K562 (cell line): ENCODE measurements around the gene CRY2. TPM values are rescaled to one million over a fixed set of nuclear protein-coding genes. Genes with fewer than 3 reads are reported as not detected.

Experiments
- ATAC-seq: fragments of 200-7000 bp; cut with Tn5 transposase; 3 replicates; pipeline ENCODE4 v1.9.1; 2020; ENCODE audit warnings: moderate library complexity
- BruUV-seq: library from RNA; stranded (reverse); fragments of 400-500 nt; replicated peaks from 2 replicates; lab custom pipeline; 2021; lab: Mats Ljungman, UMichigan
- CTCF ChIA-PET: fragments of 300-600 bp; formaldehyde crosslinking; extraction: SDS; loops from one replicate; lab custom pipeline; 2021; ENCODE audit warnings: low intra/inter-chr PET ratio; lab: Yijun Ruan, JAX
- POLR2A ChIA-PET: fragments of 300-600, 350-650 bp; sonication (Branson Sonifier 250); formaldehyde crosslinking; extraction: SDS; loops from one replicate; lab custom pipeline; 2021; ENCODE audit warnings: antibody characterized with exemption, inconsistent platforms; lab: Yijun Ruan, JAX
- DNase-seq, 4 experiments: peaks; one replicate each; pipeline versions ENCODE4 v3.0.0 to v3.0.0-alpha.2; 2011 to 2018; ENCODE audit warnings: low spot score in 3 of 4, mixed read lengths in 3 of 4; ENCODE audit errors: extremely low read depth in 1 of 4
- FAIRE-seq: peaks from 2 replicates; lab custom pipeline; 2011; peaks lifted over from hg19 to GRCh38; lab: Jason Lieb, UNC
- H2AFZ ChIP-seq: 2 replicates; pipeline ENCODE4 v1.6.0; 2011; ENCODE audit warnings: low read depth, low read length, control low read depth, inconsistent platforms
- H3K27ac ChIP-seq: fragments of 200-600 bp; 3 replicates; pipeline ENCODE4 v1.8.0; 2011; ENCODE audit warnings: low read depth, mild to moderate bottlenecking, control low read depth, inconsistent platforms, low read length, moderate library complexity, mixed read lengths; ENCODE audit errors: extremely low read depth
- H3K27me3 ChIP-seq, 2 experiments: fragments of 300-600 bp in 1 of 2; 2 replicates in 1 of 2; 3 replicates in 1 of 2; pipeline versions ENCODE4 v1.6.0 to v1.8.0; 2011; ENCODE audit warnings: inconsistent platforms in 2 of 2, low read length in 2 of 2, mild to moderate bottlenecking in 1 of 2, mixed read lengths in 1 of 2, moderate library complexity in 1 of 2; ENCODE audit not compliant: control insufficient read depth in 2 of 2, insufficient read depth in 2 of 2
- H3K36me3 ChIP-seq: fragments of 300-600 bp; 3 replicates; pipeline ENCODE4 v1.8.0; 2011; ENCODE audit warnings: mild to moderate bottlenecking, low read length, inconsistent platforms; ENCODE audit not compliant: control insufficient read depth, insufficient read depth
- H3K4me1 ChIP-seq, 2 experiments: fragments of 200-600 bp in 1 of 2; replicated peaks in 1 of 2; 2 replicates in 1 of 2; 3 replicates in 1 of 2; pipeline versions ENCODE4 v1.5.1 to v1.8.0; 2011; ENCODE audit warnings: inconsistent platforms in 2 of 2, low read length in 2 of 2, mild to moderate bottlenecking in 1 of 2, mixed read lengths in 1 of 2, moderate library complexity in 1 of 2; ENCODE audit not compliant: control insufficient read depth in 2 of 2, insufficient read depth in 2 of 2
- H3K4me2 ChIP-seq: 2 replicates; pipeline ENCODE4 v1.6.1; 2011; ENCODE audit warnings: low read length, control low read depth, inconsistent platforms, mixed read lengths; ENCODE audit not compliant: insufficient read depth
- H3K4me3 ChIP-seq: fragments of 200-600 bp; sonication (generic), shearing (Covaris generic); 2 replicates; pipeline ENCODE4 v1.5.1; 2016; ENCODE audit warnings: control low read depth, inconsistent platforms
- H3K79me2 ChIP-seq: fragments of 200-600 bp; 3 replicates; pipeline ENCODE4 v1.8.0; 2011; ENCODE audit warnings: low read length, inconsistent platforms; ENCODE audit not compliant: control insufficient read depth, insufficient read depth
- H3K9ac ChIP-seq, 2 experiments: 2 replicates each; pipeline versions ENCODE4 v1.6.0 to v1.6.1; 2011; ENCODE audit warnings: low read depth in 2 of 2, low read length in 2 of 2, control low read depth in 1 of 2, inconsistent platforms in 1 of 2, mild to moderate bottlenecking in 1 of 2, mixed read lengths in 1 of 2; ENCODE audit not compliant: insufficient read depth in 1 of 2
- H3K9me1 ChIP-seq: one replicate; pipeline ENCODE4 v1.6.0; 2011; ENCODE audit warnings: inconsistent platforms, mild to moderate bottlenecking, low read length, moderate library complexity; ENCODE audit not compliant: control insufficient read depth, insufficient read depth
- H3K9me3 ChIP-seq: replicated peaks from 2 replicates; pipeline ENCODE4 v1.5.1; 2011; ENCODE audit warnings: low read depth, low read length, inconsistent platforms; ENCODE audit not compliant: control insufficient read depth, insufficient read depth
- H4K20me1 ChIP-seq: replicated peaks from 2 replicates; pipeline ENCODE4 v1.6.1; 2011; ENCODE audit warnings: low read length, inconsistent platforms, mixed read lengths; ENCODE audit not compliant: control insufficient read depth, insufficient read depth
- ARID1B ChIP-seq: fragments of 450-650 bp; IDR thresholded peaks from 2 replicates; pipeline ENCODE4 v1.6.1; 2016; ENCODE audit warnings: antibody characterized with exemption, mild to moderate bottlenecking, inconsistent platforms
- BCLAF1 ChIP-seq, 2 experiments: fragments of 450-650 bp in 1 of 2; IDR thresholded peaks; 2 replicates each; pipeline ENCODE4 v1.6.1; 2011 to 2017; ENCODE audit warnings: low read depth in 2 of 2, antibody characterized with exemption in 1 of 2, borderline replicate concordance in 1 of 2, low read length in 1 of 2, mild to moderate bottlenecking in 1 of 2, mixed read lengths in 1 of 2; ENCODE audit not compliant: control insufficient read depth in 1 of 2
- BRF2 ChIP-seq: IDR thresholded peaks from 3 replicates; pipeline ENCODE4 v1.6.1; 2011; ENCODE audit warnings: borderline replicate concordance, mild to moderate bottlenecking; ENCODE audit not compliant: insufficient read length, insufficient read depth
- E2F5 ChIP-seq: sonication (generic); formaldehyde crosslinking; IDR thresholded peaks from 2 replicates; pipeline ENCODE4 v1.8.0; 2022; ENCODE audit warnings: mild to moderate bottlenecking, missing genetic modification reagents
- FOXJ3 ChIP-seq: sonication (generic); formaldehyde crosslinking; IDR thresholded peaks from 2 replicates; pipeline ENCODE4 v1.4.0; 2020; ENCODE audit warnings: mild to moderate bottlenecking, missing genetic modification reagents
- ID3 ChIP-seq, 2 experiments: fragments of 250-450 bp in 1 of 2; fragments of 450-650 bp in 1 of 2; sonication (Bioruptor Pico) in 1 of 2; IDR thresholded peaks; 2 replicates each; pipeline versions ENCODE4 v1.6.1 to v1.8.0; 2016 to 2021; ENCODE audit warnings: mild to moderate bottlenecking in 2 of 2, moderate library complexity in 2 of 2, missing compliant biosample characterization in 1 of 2, missing genetic modification characterization in 1 of 2
- KAT2B ChIP-seq: IDR thresholded peaks from one replicate; pipeline ENCODE4 v1.6.1; 2012; ENCODE audit warnings: low read depth, mild to moderate bottlenecking, control low read depth, inconsistent platforms, low read length, moderate library complexity
- MYC ChIP-seq, 2 experiments: fragments of 250-450 bp in 1 of 2; sonication (Bioruptor Pico) in 1 of 2; IDR thresholded peaks; 2 replicates each; pipeline versions ENCODE4 v1.5.1 to v1.6.1; 2012 to 2021; ENCODE audit warnings: low read depth in 2 of 2, borderline replicate concordance in 1 of 2, improper control_type of control experiment in 1 of 2, low read length in 1 of 2, mild to moderate bottlenecking in 1 of 2, moderate library complexity in 1 of 2
- RB1 ChIP-seq: fragments of 450-650 bp; IDR thresholded peaks from 2 replicates; pipeline ENCODE4 v1.6.1; 2017; ENCODE audit warnings: low read depth, mild to moderate bottlenecking
- TBP ChIP-seq: optimal IDR thresholded peaks from 2 replicates; pipeline ENCODE3; 2011; ENCODE audit warnings: low read depth, low read length, improper control_type of control experiment
- XRCC5 ChIP-seq: fragments of 200-400 bp; formaldehyde crosslinking; IDR thresholded peaks from 2 replicates; pipeline ENCODE4 v1.6.1; 2017; ENCODE audit warnings: low read depth, mild to moderate bottlenecking, low read length
- ZNF282 ChIP-seq: sonication (generic); formaldehyde crosslinking; IDR thresholded peaks from 2 replicates; pipeline ENCODE4 v1.8.1; 2023; ENCODE audit warnings: missing genetic modification reagents
- ZNF511 ChIP-seq: sonication (generic); formaldehyde crosslinking; IDR thresholded peaks from 2 replicates; pipeline ENCODE4 v1.8.0; 2022; ENCODE audit warnings: mild to moderate bottlenecking, missing genetic modification reagents
- WGBS: fragments of 100-300 bp; shearing (Covaris generic); methylation state at CpG from one replicate; pipeline ENCODE4 v1.1.6; 2016; ENCODE audit warnings: low coverage, mixed read lengths; ENCODE audit not compliant: insufficient coverage; ENCODE audit errors: missing lambda C conversion rate; 5-methylcytosine and 5-hydroxymethylcytosine counted together
- in situ Hi-C: fragments of 300-500 bp; cut with MboI; formaldehyde crosslinking; loops from 4 replicates; pipeline ENCODE4 v1.15.0; 2018; ENCODE audit warnings: inconsistent platforms, mixed read lengths
- intact Hi-C: fragments of 100-400 bp; cut with micrococcal nuclease; formaldehyde crosslinking; loops from 2 replicates; pipeline ENCODE4 v1.14.2; 2022
- polyA plus RNA-seq, 8 experiments: library from polyadenylated mRNA; depleted of rRNA in 4 of 8; stranded (reverse) in 5 of 8; unstranded in 3 of 8; fragments of >200 nt; fragmentation: Nextera tagmentation in 2 of 8; fragmentation: Illumina TruSeq in 1 of 8; extraction: Ambion mirVana in 2 of 8; extraction: Trizol in 1 of 8; gene quantifications; 2 replicates each; pipeline versions ENCODE4 v1.2.1 to v1.2.3, GENCODE V29; 2011 to 2014; ENCODE audit warnings: inconsistent platforms in 1 of 8, missing spikeins in 1 of 8
- total RNA-seq, 7 experiments: library from RNA; depleted of rRNA in 6 of 7; stranded (reverse); fragments of >200 nt in 6 of 7; fragmentation: Illumina TruSeq in 2 of 7; extraction: Trizol in 2 of 7; gene quantifications; 2 replicates each; pipeline versions ENCODE4 v1.2.1 to v1.2.3, GENCODE V29; 2011 to 2021; ENCODE audit warnings: low replicate concordance in 1 of 7

CRY2 gene
- total and polyA plus RNA-seq, 9 of the 15 experiments (the other 6 are each of a cell fraction or from before 2014, with no cell fraction given), result 2.3 to 23.9 (median 14.8) TPM

- no peak for FAIRE-seq
- ATAC-seq, result peak; percentile 62
- Histone ChIP-seq H3K79me2 (peaks cover 10% of the 10 kb centered on the region), H3K4me3 (no peak overlapping the region), H3K9ac (no peak overlapping the region), H3K27ac (no peak overlapping the region), H3K4me2 (peak overlapping the region; percentile 70), H3K4me1 (peaks cover 14 to 16% of the 10 kb centered on the region in 2 experiments; a peak in 4 of 5 replicates), H3K9me1 (no peaks in the 10 kb centered on the region), H3K36me3 (no peaks in the 10 kb centered on the region), H3K27me3 (no peaks in the 10 kb centered on the region), H3K9me3 (no peaks in the 10 kb centered on the region), H4K20me1 (peaks cover 6% of the 10 kb centered on the region; the same call in 1 of the 2 replicates), H2AFZ (peak overlapping the region; percentile 88)
- DNase-seq, result peak; percentile 88 to 92 (median 90)
- WGBS, result 12% methylated on average over 21 of the region's 22 CpGs
- ChIA-PET POLR2A (interaction anchor here (1.2 to 1.3 kb wide), 2 partner anchors 15 to 17 kb away, joined by 3 read pairs; no protein-coding TSS in a partner anchor), CTCF (interaction anchor here (0.6 to 0.7 kb wide), 3 partner anchors 193 to 407 kb away, joined by 3 to 6 read pairs (median 3); no protein-coding TSS in a partner anchor)
- in situ Hi-C loops (no loop called here), intact Hi-C loops (no loop called here)
- no TSS peak for BruUV-seq
- TF ChIP-seq RB1, result peak; percentile 86
- TF ChIP-seq BRF2, result no peak
- no peak for TF ChIP-seq BCLAF1 (IDR thresholded peaks at IDR 0.05; ENCODE audit: borderline replicate concordance in 1 of 2, control insufficient read depth in 1 of 2, low read depth in 2 of 2, low read length in 1 of 2)
- TF ChIP-seq ZNF511 (CRISPR knock-in tag), result no peak
- TF ChIP-seq FOXJ3 (CRISPR knock-in tag), result peak; percentile 75
- TF ChIP-seq XRCC5, result peak; percentile 93
- TF ChIP-seq ZNF282, result no peak
- peak; percentile 16; the same call in 1 of the 2 replicates for TF ChIP-seq ARID1B
- no peak for TF ChIP-seq ID3 (CRISPR knock-in tag; IDR thresholded peaks at IDR 0.05)
- TF ChIP-seq ID3 (tag; IDR thresholded peaks at IDR 0.05), result no peak
- 0 out of 2 replicates have a peak, but pooled peaks have one; percentile 35 for TF ChIP-seq MYC (IDR thresholded peaks at IDR 0.05; ENCODE audit: low read depth, low read length)
- TF ChIP-seq MYC (CRISPR knock-in tag; IDR thresholded peaks at IDR 0.05; ENCODE audit: borderline replicate concordance, low read depth), result no peak
- peak; percentile 56 for TF ChIP-seq TBP
- no peak for TF ChIP-seq KAT2B
- TF ChIP-seq E2F5 (CRISPR knock-in tag), result no peak
Measured at GRCh38 chr11:45843158-45843924, 3.9 kb upstream of the CRY2 start.
